Natural killer cell (primary cell): ENCODE data around the gene MUC4. TPM values are rescaled to one million over a fixed set of nuclear protein-coding genes. Genes with fewer than 3 reads are reported as not detected.

ENCODE experiments used
- ATAC-seq, 3 donors: fragments of 150-1000 bp in 2 of 3; fragments of 200-7000 bp in 1 of 3; cut with Tn5 transposase; 1 replicate in 1 of 3; 2 replicates in 2 of 3; pipeline ENCODE4 v1.10.0; 2021; ENCODE audit warnings: mild to moderate bottlenecking in 2 of 3, moderate library complexity in 2 of 3
- DNase-seq, 2 donors: peaks; one replicate each; pipeline versions ENCODE4 v3.0.0 to v3.0.0-alpha.2; 2013 to 2021; ENCODE audit warnings: mixed read lengths in 1 of 2
- H3K27ac ChIP-seq: one replicate; pipeline ENCODE4 v1.5.1; 2013; ENCODE audit warnings: mild to moderate bottlenecking, low read length
- H3K27me3 ChIP-seq: one replicate; pipeline ENCODE4 v1.6.1; 2013; ENCODE audit warnings: low read length; ENCODE audit not compliant: control insufficient read depth, insufficient read depth
- H3K36me3 ChIP-seq: one replicate; pipeline ENCODE4 v1.6.1; 2013; ENCODE audit warnings: low read length; ENCODE audit not compliant: control insufficient read depth, insufficient read depth
- H3K4me1 ChIP-seq: one replicate; pipeline ENCODE4 v1.6.1; 2013; ENCODE audit warnings: low read length; ENCODE audit not compliant: control insufficient read depth, insufficient read depth
- H3K4me3 ChIP-seq: one replicate; pipeline ENCODE4 v1.5.1; 2013; ENCODE audit warnings: low read length
- H3K9me3 ChIP-seq: one replicate; pipeline ENCODE4 v1.6.1; 2013; ENCODE audit warnings: low read length; ENCODE audit not compliant: control insufficient read depth, insufficient read depth
- H3K27ac Mint-ChIP-seq, 2 donors: one replicate each; pipeline ENCODE4 v1.8.0; 2022; ENCODE audit warnings: mild to moderate bottlenecking in 2 of 2, mixed read lengths in 2 of 2, moderate library complexity in 1 of 2
- H3K27me3 Mint-ChIP-seq, 2 donors: one replicate each; pipeline ENCODE4 v1.8.0; 2022; ENCODE audit warnings: low read depth in 2 of 2, mixed read lengths in 2 of 2
- H3K36me3 Mint-ChIP-seq: one replicate; pipeline ENCODE4 v1.8.0; 2022; ENCODE audit warnings: mixed read lengths
- H3K4me1 Mint-ChIP-seq, 2 donors: one replicate each; pipeline ENCODE4 v1.8.0; 2022; ENCODE audit warnings: mixed read lengths in 2 of 2
- H3K4me3 Mint-ChIP-seq: one replicate; pipeline ENCODE4 v1.8.0; 2022; ENCODE audit warnings: mild to moderate bottlenecking, moderate library complexity, mixed read lengths
- H3K9me3 Mint-ChIP-seq, 2 donors: one replicate each; pipeline ENCODE4 v1.8.0; 2022; ENCODE audit warnings: mixed read lengths in 2 of 2
- CTCF ChIP-seq: fragments of 200-600 bp; IDR thresholded peaks from one replicate; pipeline ENCODE4 v1.8.0; 2022; ENCODE audit warnings: antibody characterized with exemption
- WGBS: methylation state at CpG from one replicate; pipeline ENCODE4 v1.1.7; 2013; ENCODE audit warnings: missing lambda C conversion rate; ENCODE audit not compliant: insufficient coverage; 5-methylcytosine and 5-hydroxymethylcytosine counted together
- intact Hi-C: fragments of 100-400 bp; cut with micrococcal nuclease; formaldehyde crosslinking; loops from one replicate; pipeline ENCODE4 v1.14.2; 2022
- total RNA-seq, 4 donors: library from RNA; stranded (reverse); fragments of 120-200 nt in 1 of 4; gene quantifications; one replicate each; pipeline versions ENCODE4 v1.2.3 to v1.2.4, GENCODE V29; 2013 to 2022

The MUC4 gene
- total RNA-seq, 3 donors from 2014 or later (not counting 1 experiment from before 2014, with no cell fraction given), result 0.05 to 1.7 (median 0.38) TPM

- 91% methylated on average over 27 of the region's 28 CpGs for WGBS
- TF ChIP-seq CTCF, result no peak
- Histone ChIP-seq H3K27ac (no peak overlapping the region), H3K9me3 (no peaks in the 10 kb centered on the region), H3K27me3 (peaks cover 4% of the 10 kb centered on the region), H3K36me3 (no peaks in the 10 kb centered on the region), H3K4me3 (no peak overlapping the region), H3K4me1 (peaks cover 5% of the 10 kb centered on the region)
- no peaks in the 10 kb centered on the region for H3K36me3 Mint-ChIP-seq
- intact Hi-C loops, result no loop called here
- H3K27me3 Mint-ChIP-seq, result peaks cover 0 to 26% of the 10 kb centered on the region in 2 donors
- DNase-seq (no peak), ATAC-seq (no peak)
- H3K4me3 Mint-ChIP-seq, result no peak overlapping the region
- peaks cover 0 to 20% of the 10 kb centered on the region in 2 donors for H3K4me1 Mint-ChIP-seq
- no peaks in the 10 kb centered on the region for H3K9me3 Mint-ChIP-seq
- H3K27ac Mint-ChIP-seq, result no peak overlapping the region
Measured at GRCh38 chr3:195764961-195765706, 46.6 kb downstream of the MUC4 start.

- Mint-ChIP-seq H3K4me3 (no peak overlapping the region), H3K4me1 (peaks cover 0 to 24% of the 10 kb centered on the region in 2 donors)
- 87% methylated on average over 26 of the region's 26 CpGs for WGBS
Measured at GRCh38 chr3:195763843-195764825, 47.6 kb downstream of the MUC4 start.

GRCh38 chr3:195763076-195763830, 48.5 kb downstream of the MUC4 start:
- H3K36me3 ChIP-seq, result no peaks in the 10 kb centered on the region
- no peak overlapping the region for H3K4me3 ChIP-seq
- TF ChIP-seq CTCF, result no peak
- no peak overlapping the region for H3K27ac ChIP-seq
- no peak overlapping the region for H3K27ac Mint-ChIP-seq
- DNase-seq (no peak), ATAC-seq (peak in 1 of 3 donors; percentile 29)
- no peaks in the 10 kb centered on the region for H3K9me3 ChIP-seq
- peaks cover 4% of the 10 kb centered on the region for H3K27me3 ChIP-seq
- intact Hi-C loops, result no loop called here
- H3K9me3 Mint-ChIP-seq, result no peaks in the 10 kb centered on the region
- peaks cover 0 to 24% of the 10 kb centered on the region in 2 donors for H3K4me1 Mint-ChIP-seq
- H3K36me3 Mint-ChIP-seq, result no peaks in the 10 kb centered on the region
- H3K4me1 ChIP-seq, result peaks cover 5% of the 10 kb centered on the region
- H3K27me3 Mint-ChIP-seq, result peaks cover 0 to 34% of the 10 kb centered on the region in 2 donors
- 73% methylated on average over 26 of the region's 28 CpGs for WGBS
- H3K4me3 Mint-ChIP-seq, result peak overlapping the region; percentile 37

More at GRCh38 chr3:195763843-195764825, 47.6 kb downstream of the MUC4 start:
- intact Hi-C loops, result no loop called here
- H3K4me3 ChIP-seq, result no peak overlapping the region
- no peaks in the 10 kb centered on the region for H3K36me3 ChIP-seq
- Mint-ChIP-seq H3K36me3 (no peaks in the 10 kb centered on the region), H3K27me3 (peaks cover 0 to 34% of the 10 kb centered on the region in 2 donors), H3K9me3 (no peaks in the 10 kb centered on the region), H3K27ac (no peak overlapping the region)
- TF ChIP-seq CTCF, result no peak
- H3K27me3 ChIP-seq, result peaks cover 4% of the 10 kb centered on the region
- H3K4me1 ChIP-seq, result peaks cover 5% of the 10 kb centered on the region
- ATAC-seq (no peak), DNase-seq (no peak)
- H3K9me3 ChIP-seq, result no peaks in the 10 kb centered on the region
- no peak overlapping the region for H3K27ac ChIP-seq
